Astrocyte of the hippocampus (primary cell): ENCODE data around the gene ALG1.
A peak's percentile ranks its signal among the peaks of the same experiment; 100 is the strongest.
"Not testable (repeated sequence)": the region's sequence is repeated elsewhere in the genome, so short reads cannot be mapped to it uniquely, and the experiment has no call there.

ENCODE experiments used
- DNase-seq: peaks from one replicate; pipeline ENCODE4 v3.0.0; 2011; ENCODE audit warnings: low read depth, low spot score

The ALG1 gene

GRCh38 chr16:5073771-5074170, 2.1 kb downstream of the ALG1 start:
- not testable (repeated sequence) for DNase-seq

GRCh38 chr16:5075637-5076036, 4.0 kb downstream of the ALG1 start:
- DNase-seq = no peak

GRCh38 chr16:5077304-5077703, 5.7 kb downstream of the ALG1 start:
- DNase-seq = no peak

- no peak for DNase-seq
Measured at GRCh38 chr16:5078626-5079025, 7.0 kb downstream of the ALG1 start.

GRCh38 chr16:5080461-5080860, 8.8 kb downstream of the ALG1 start:
- DNase-seq = not testable (repeated sequence)

GRCh38 chr16:5080996-5081395, 9.4 kb downstream of the ALG1 start:
- DNase-seq = not testable (repeated sequence)

GRCh38 chr16:5083646-5084045, 12.0 kb downstream of the ALG1 start:
- DNase-seq = not testable (repeated sequence)

- not testable (repeated sequence) for DNase-seq
Measured at GRCh38 chr16:5084099-5084731, 12.6 kb downstream of the ALG1 start.

GRCh38 chr16:5084802-5085201, 13.2 kb downstream of the ALG1 start:
- DNase-seq = peak; percentile 67

GRCh38 chr16:5085716-5086115, 14.1 kb downstream of the ALG1 start:
- not testable (repeated sequence) for DNase-seq

GRCh38 chr16:5088086-5088790, 16.6 kb downstream of the ALG1 start:
- DNase-seq = not testable (repeated sequence)

- not testable (repeated sequence) for DNase-seq
Measured at GRCh38 chr16:5088936-5089335, 17.3 kb downstream of the ALG1 start.

GRCh38 chr16:5089911-5090555, 18.4 kb downstream of the ALG1 start:
- DNase-seq = not testable (repeated sequence)

- not testable (repeated sequence) for DNase-seq
Measured at GRCh38 chr16:5090592-5090991, 18.9 kb downstream of the ALG1 start.

GRCh38 chr16:5093081-5093480, 21.4 kb downstream of the ALG1 start:
- not testable (repeated sequence) for DNase-seq

GRCh38 chr16:5093746-5094145, 22.1 kb downstream of the ALG1 start:
- not testable (repeated sequence) for DNase-seq

GRCh38 chr16:5095145-5095830, 23.6 kb downstream of the ALG1 start:
- DNase-seq = not testable (repeated sequence)

- not testable (repeated sequence) for DNase-seq
Measured at GRCh38 chr16:5096437-5097060, 24.9 kb downstream of the ALG1 start.

- peak; percentile 48 for DNase-seq
Measured at GRCh38 chr16:5097061-5097469, 25.4 kb downstream of the ALG1 start.

GRCh38 chr16:5097470-5098220, 26.0 kb downstream of the ALG1 start, which contains the start of gene EEF2KMT:
Gene EEF2KMT (minus strand): TSS chr16:5097795. CDS start chr16:5097739, 56 bp downstream.
- peak; percentile 99 for DNase-seq
